Measurements from ENCODE around the gene TRAK2. TPM values are rescaled to one million over a fixed set of nuclear protein-coding genes. Genes with fewer than 3 reads are reported as not detected.

The TRAK2 gene
- total and polyA plus RNA-seq, 9 of the 15 experiments (the other 6 are each of a cell fraction or from before 2014, with no cell fraction given), result 3.4 to 10.4 (median 7.3) TPM

DNA sequence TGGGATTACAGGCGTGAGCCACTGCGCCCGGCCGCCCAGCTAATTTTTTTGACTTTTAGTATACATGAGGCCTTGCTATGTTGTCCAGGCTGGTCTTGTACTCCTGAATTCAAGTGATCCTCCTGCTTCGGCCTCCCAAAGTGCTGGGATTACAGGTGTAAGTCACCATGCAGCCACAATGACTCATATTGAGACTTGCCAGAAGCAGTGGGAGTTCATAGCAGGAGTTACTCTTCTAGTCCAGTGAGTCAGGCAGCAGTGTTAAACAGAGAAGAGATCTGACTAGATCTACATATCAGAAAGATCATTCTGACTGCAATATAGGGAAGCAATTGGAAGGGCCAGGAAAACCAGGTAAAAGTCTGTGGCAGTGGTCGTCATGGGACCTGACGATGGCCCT, 92.6 kb downstream of the TRAK2 start (continued):
- TF ChIP-seq, protein P1, sequence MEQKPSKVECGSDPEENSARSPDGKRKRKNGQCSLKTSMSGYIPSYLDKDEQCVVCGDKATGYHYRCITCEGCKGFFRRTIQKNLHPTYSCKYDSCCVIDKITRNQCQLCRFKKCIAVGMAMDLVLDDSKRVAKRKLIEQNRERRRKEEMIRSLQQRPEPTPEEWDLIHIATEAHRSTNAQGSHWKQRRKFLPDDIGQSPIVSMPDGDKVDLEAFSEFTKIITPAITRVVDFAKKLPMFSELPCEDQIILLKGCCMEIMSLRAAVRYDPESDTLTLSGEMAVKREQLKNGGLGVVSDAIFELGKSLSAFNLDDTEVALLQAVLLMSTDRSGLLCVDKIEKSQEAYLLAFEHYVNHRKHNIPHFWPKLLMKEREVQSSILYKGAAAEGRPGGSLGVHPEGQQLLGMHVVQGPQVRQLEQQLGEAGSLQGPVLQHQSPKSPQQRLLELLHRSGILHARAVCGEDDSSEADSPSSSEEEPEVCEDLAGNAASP (IDR thresholded peaks at IDR 0.05), result no peak
- TF ChIP-seq ELF4 (CRISPR knock-in tag; IDR thresholded peaks at IDR 0.05) (no peak), U2AF2 (optimal IDR thresholded peaks at IDR 0.05; ENCODE audit: low read depth, low read length) (no peak), NUFIP1 (IDR thresholded peaks at IDR 0.05; ENCODE audit: partially characterized antibody) (no peak), SIRT6 (IDR thresholded peaks at IDR 0.05; ENCODE audit: low read depth, low read length) (no peak), XRCC5 (IDR thresholded peaks at IDR 0.05; ENCODE audit: low read depth, low read length) (no peak), BRD4 (IDR thresholded peaks at IDR 0.05) (no peak), FOS (IDR thresholded peaks at IDR 0.05; ENCODE audit: extremely low read depth, insufficient read length) (peak; percentile 31), ZNF384 (IDR thresholded peaks at IDR 0.05; ENCODE audit: low read depth, low read length) (no peak), FOSL1 (tag; conservative IDR thresholded peaks at IDR 0.05) (peak; percentile 82), FOXO4 (CRISPR knock-in tag; IDR thresholded peaks at IDR 0.05) (no peak), ZNF644 (tag; IDR thresholded peaks at IDR 0.05; ENCODE audit: low read depth) (no peak), DPF2 (IDR thresholded peaks at IDR 0.05) (peak; percentile 33; the same call in 1 of the 2 replicates), KDM4B (IDR thresholded peaks at IDR 0.05; ENCODE audit: borderline replicate concordance in 2 of 2, low read depth in 1 of 2) (no peak), ZBTB40 (IDR thresholded peaks at IDR 0.05) (no peak), ZBTB40 (CRISPR knock-in tag; IDR thresholded peaks at IDR 0.05) (no peak), SMARCA4 (IDR thresholded peaks at IDR 0.05) (peak; percentile 54; the same call in 1 of the 2 replicates)
- TF ChIP-seq, protein P2, sequence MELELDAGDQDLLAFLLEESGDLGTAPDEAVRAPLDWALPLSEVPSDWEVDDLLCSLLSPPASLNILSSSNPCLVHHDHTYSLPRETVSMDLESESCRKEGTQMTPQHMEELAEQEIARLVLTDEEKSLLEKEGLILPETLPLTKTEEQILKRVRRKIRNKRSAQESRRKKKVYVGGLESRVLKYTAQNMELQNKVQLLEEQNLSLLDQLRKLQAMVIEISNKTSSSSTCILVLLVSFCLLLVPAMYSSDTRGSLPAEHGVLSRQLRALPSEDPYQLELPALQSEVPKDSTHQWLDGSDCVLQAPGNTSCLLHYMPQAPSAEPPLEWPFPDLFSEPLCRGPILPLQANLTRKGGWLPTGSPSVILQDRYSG (tag; conservative IDR thresholded peaks at IDR 0.05; ENCODE audit: low read depth), result no peak

Measured in K562 (cell line).